Measurements from ENCODE around the gene OR52H1. TPM values are rescaled to one million over a fixed set of nuclear protein-coding genes. Genes with fewer than 3 reads are reported as not detected.

The OR52H1 gene
- total and polyA plus RNA-seq, 9 of the 15 experiments (the other 6 are each of a cell fraction or from before 2014, with no cell fraction given): 0.15 TPM; not detected in 8

DNA sequence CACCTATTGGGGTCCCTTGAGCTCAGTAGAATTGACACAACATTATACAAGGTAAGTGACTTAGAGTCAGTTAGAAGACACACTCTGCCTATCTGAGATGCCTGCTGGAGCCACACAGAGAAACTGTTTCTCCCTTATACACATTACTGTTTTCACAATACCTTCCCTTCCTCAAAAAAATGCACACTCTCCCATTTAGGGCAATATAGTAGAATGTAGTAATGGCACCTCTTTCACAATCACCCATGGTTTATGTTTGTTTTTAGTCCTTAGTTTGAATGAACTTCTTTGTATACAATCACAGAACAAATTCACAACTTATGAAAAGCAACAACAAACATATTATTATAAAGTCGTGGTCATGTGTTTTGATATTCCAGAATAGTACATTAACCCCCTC lies 14.3 kb downstream of the OR52H1 start:
- no peak overlapping the region for H3K9ac ChIP-seq (ENCODE audit: insufficient read depth in 1 of 2, low read depth in 2 of 2, low read length in 2 of 2)
- H3K4me2 ChIP-seq (ENCODE audit: insufficient read depth, low read length): 0 out of 2 replicates have a peak overlapping the region, but pooled peaks have one; percentile 1
- FAIRE-seq (no peak), ATAC-seq (peak; percentile 51), DNase-seq (ENCODE audit: extremely low read depth in 1 of 4, low spot score in 3 of 4) (peak in 1 of 4 experiments; percentile 23)
- H3K27ac ChIP-seq (ENCODE audit: extremely low read depth, low read depth, low read length): no peak overlapping the region; the same call in 2 of the 3 replicates
- intact Hi-C loops (cut with micrococcal nuclease): no loop called here
- H3K4me1 ChIP-seq (replicated peaks in 1 of 2; ENCODE audit: control insufficient read depth in 2 of 2, insufficient read depth in 2 of 2, low read length in 2 of 2): peaks cover 0 to 37% of the 10 kb centered on the region in 2 experiments; a peak in 4 of 5 replicates
- WGBS (ENCODE audit: insufficient coverage, low coverage, missing lambda C conversion rate): 6% methylated on average over 1 of the region's 1 CpG
- no peaks in the 10 kb centered on the region for H4K20me1 ChIP-seq (replicated peaks; ENCODE audit: control insufficient read depth, insufficient read depth, low read length)
- ChIA-PET POLR2A (no interaction called here), CTCF (ENCODE audit: low intra/inter-chr PET ratio) (no interaction called here)
- no peak overlapping the region for H3K4me3 ChIP-seq
- in situ Hi-C loops (cut with MboI): no loop called here
- no peaks in the 10 kb centered on the region for H3K36me3 ChIP-seq (ENCODE audit: control insufficient read depth, insufficient read depth, low read length)
- H3K9me1 ChIP-seq (ENCODE audit: control insufficient read depth, insufficient read depth, low read length): no peaks in the 10 kb centered on the region
- H3K79me2 ChIP-seq (ENCODE audit: control insufficient read depth, insufficient read depth, low read length): no peaks in the 10 kb centered on the region
- H3K27me3 ChIP-seq (ENCODE audit: control insufficient read depth in 2 of 2, insufficient read depth in 2 of 2, low read length in 2 of 2): no peaks in the 10 kb centered on the region
- no TSS peak for BruUV-seq (replicated peaks)
- peak overlapping the region; percentile 78 for H2AFZ ChIP-seq (ENCODE audit: low read depth, low read length)
- 0 out of 2 replicates have a peak, but pooled peaks cover 2% of the 10 kb centered on the region for H3K9me3 ChIP-seq (replicated peaks; ENCODE audit: control insufficient read depth, insufficient read depth, low read depth, low read length)
- TF ChIP-seq PTTG1 (tag; IDR thresholded peaks at IDR 0.05; ENCODE audit: low read depth) (no peak), ELF1 (tag; IDR thresholded peaks at IDR 0.05) (no peak), HOXB6 (CRISPR knock-in tag; IDR thresholded peaks at IDR 0.05; ENCODE audit: borderline replicate concordance) (no peak), ZBTB7A (IDR thresholded peaks at IDR 0.05; ENCODE audit: borderline replicate concordance, control insufficient read depth, low read depth, low read length) (no peak), PHF8 (IDR thresholded peaks at IDR 0.05; ENCODE audit: borderline replicate concordance, low read length) (no peak), ESRRB (CRISPR knock-in tag; IDR thresholded peaks at IDR 0.05; ENCODE audit: borderline replicate concordance) (no peak), CEBPB (tag; IDR thresholded peaks at IDR 0.05) (peak; percentile 72), TRIM24 (IDR thresholded peaks at IDR 0.05) (no peak), ZNF830 (CRISPR knock-in tag; IDR thresholded peaks at IDR 0.05) (no peak), ZNF23 (CRISPR knock-in tag; IDR thresholded peaks at IDR 0.05) (no peak), NONO (IDR thresholded peaks at IDR 0.05; ENCODE audit: low read depth in 2 of 2, low read length in 1 of 2) (no peak)
- TF ChIP-seq, protein P1, sequence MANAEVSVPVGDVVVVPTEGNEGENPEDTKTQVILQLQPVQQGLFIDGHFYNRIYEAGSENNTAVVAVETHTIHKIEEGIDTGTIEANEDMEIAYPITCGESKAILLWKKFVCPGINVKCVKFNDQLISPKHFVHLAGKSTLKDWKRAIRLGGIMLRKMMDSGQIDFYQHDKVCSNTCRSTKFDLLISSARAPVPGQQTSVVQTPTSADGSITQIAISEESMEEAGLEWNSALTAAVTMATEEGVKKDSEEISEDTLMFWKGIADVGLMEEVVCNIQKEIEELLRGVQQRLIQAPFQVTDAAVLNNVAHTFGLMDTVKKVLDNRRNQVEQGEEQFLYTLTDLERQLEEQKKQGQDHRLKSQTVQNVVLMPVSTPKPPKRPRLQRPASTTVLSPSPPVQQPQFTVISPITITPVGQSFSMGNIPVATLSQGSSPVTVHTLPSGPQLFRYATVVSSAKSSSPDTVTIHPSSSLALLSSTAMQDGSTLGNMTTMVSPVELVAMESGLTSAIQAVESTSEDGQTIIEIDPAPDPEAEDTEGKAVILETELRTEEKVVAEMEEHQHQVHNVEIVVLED (CRISPR knock-in tag; IDR thresholded peaks at IDR 0.05): no peak
- TF ChIP-seq, protein P2, sequence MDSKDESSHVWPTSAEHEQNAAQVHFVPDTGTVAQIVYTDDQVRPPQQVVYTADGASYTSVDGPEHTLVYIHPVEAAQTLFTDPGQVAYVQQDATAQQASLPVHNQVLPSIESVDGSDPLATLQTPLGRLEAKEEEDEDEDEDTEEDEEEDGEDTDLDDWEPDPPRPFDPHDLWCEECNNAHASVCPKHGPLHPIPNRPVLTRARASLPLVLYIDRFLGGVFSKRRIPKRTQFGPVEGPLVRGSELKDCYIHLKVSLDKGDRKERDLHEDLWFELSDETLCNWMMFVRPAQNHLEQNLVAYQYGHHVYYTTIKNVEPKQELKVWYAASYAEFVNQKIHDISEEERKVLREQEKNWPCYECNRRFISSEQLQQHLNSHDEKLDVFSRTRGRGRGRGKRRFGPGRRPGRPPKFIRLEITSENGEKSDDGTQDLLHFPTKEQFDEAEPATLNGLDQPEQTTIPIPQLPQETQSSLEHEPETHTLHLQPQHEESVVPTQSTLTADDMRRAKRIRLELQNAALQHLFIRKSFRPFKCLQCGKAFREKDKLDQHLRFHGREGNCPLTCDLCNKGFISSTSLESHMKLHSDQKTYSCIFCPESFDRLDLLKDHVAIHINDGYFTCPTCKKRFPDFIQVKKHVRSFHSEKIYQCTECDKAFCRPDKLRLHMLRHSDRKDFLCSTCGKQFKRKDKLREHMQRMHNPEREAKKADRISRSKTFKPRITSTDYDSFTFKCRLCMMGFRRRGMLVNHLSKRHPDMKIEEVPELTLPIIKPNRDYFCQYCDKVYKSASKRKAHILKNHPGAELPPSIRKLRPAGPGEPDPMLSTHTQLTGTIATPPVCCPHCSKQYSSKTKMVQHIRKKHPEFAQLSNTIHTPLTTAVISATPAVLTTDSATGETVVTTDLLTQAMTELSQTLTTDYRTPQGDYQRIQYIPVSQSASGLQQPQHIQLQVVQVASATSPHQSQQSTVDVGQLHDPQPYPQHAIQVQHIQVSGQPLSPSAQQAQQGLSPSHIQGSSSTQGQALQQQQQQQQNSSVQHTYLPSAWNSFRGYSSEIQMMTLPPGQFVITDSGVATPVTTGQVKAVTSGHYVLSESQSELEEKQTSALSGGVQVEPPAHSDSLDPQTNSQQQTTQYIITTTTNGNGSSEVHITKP (IDR thresholded peaks at IDR 0.05; ENCODE audit: partially characterized antibody): peak; percentile 25
